IMR-90 (cell line): ENCODE data around the gene MRTFA. TPM values are rescaled to one million over a fixed set of nuclear protein-coding genes. Genes with fewer than 3 reads are reported as not detected.
A peak's percentile ranks its signal among the peaks of the same experiment; 100 is the strongest.

ENCODE experiments used
- ATAC-seq: fragments of 200-7000 bp; cut with Tn5 transposase; 2 replicates; pipeline ENCODE4 v1.9.1; 2020; ENCODE audit warnings: low read depth, mild to moderate bottlenecking, moderate library complexity
- Bru-seq: library from RNA; stranded (reverse); fragments of 400-500 nt; gene quantifications from one replicate; lab custom pipeline; 2021; lab: Mats Ljungman, UMichigan
- BruChase-seq, 2 experiments: library from RNA; stranded (reverse); fragments of 400-500 nt; gene quantifications; one replicate each; lab custom pipeline; 2021; lab: Mats Ljungman, UMichigan
- BruUV-seq: library from RNA; stranded (reverse); fragments of 400-500 nt; replicated peaks from 2 replicates; lab custom pipeline; 2021; lab: Mats Ljungman, UMichigan
- CTCF ChIA-PET: fragments of 300-600 bp; formaldehyde crosslinking; extraction: SDS; loops from one replicate; lab custom pipeline; 2021; ENCODE audit warnings: antibody characterized with exemption; lab: Yijun Ruan, JAX
- POLR2A ChIA-PET: fragments of 300-600 bp; sonication (Branson Sonifier 250); formaldehyde crosslinking; loops from one replicate; lab custom pipeline; 2022; ENCODE audit warnings: antibody characterized with exemption; ENCODE audit not compliant: unreplicated experiment; lab: Charles Lee
- DNase-seq: peaks from one replicate; pipeline ENCODE4 v3.0.0; 2013
- H2AFZ ChIP-seq: replicated peaks from 2 replicates; pipeline ENCODE3; 2013; ENCODE audit warnings: low read length, mild to moderate bottlenecking; ENCODE audit not compliant: poor library complexity
- H2AK5ac ChIP-seq: 2 replicates; pipeline ENCODE4 v1.6.1; 2013; ENCODE audit warnings: low read depth, low read length, inconsistent platforms
- H2AK9ac ChIP-seq: replicated peaks from 2 replicates; pipeline ENCODE3; 2013; ENCODE audit warnings: mild to moderate bottlenecking, low read depth, low read length, moderate library complexity; ENCODE audit not compliant: poor library complexity
- H2BK120ac ChIP-seq: 2 replicates; pipeline ENCODE4 v1.6.1; 2013; ENCODE audit warnings: low read depth, low read length, inconsistent platforms
- H2BK15ac ChIP-seq: 3 replicates; pipeline ENCODE4 v1.6.1; 2013; ENCODE audit warnings: low read depth, low read length, inconsistent platforms
- H2BK20ac ChIP-seq: 2 replicates; pipeline ENCODE4 v1.6.1; 2013; ENCODE audit warnings: low read depth, mild to moderate bottlenecking, inconsistent platforms, low read length, moderate library complexity
- H2BK5ac ChIP-seq: 2 replicates; pipeline ENCODE4 v1.6.1; 2013; ENCODE audit warnings: mild to moderate bottlenecking, low read depth, low read length, inconsistent platforms; ENCODE audit not compliant: poor library complexity, severe bottlenecking
- H3K14ac ChIP-seq: replicated peaks from 2 replicates; pipeline ENCODE4 v1.6.1; 2013; ENCODE audit warnings: low read depth, low read length, inconsistent platforms
- H3K18ac ChIP-seq: 2 replicates; pipeline ENCODE4 v1.6.1; 2013; ENCODE audit warnings: low read depth, low read length, control low read depth
- H3K23ac ChIP-seq: 2 replicates; pipeline ENCODE4 v1.6.1; 2013; ENCODE audit warnings: low read depth, low read length, inconsistent platforms
- H3K27ac ChIP-seq: 2 replicates; pipeline ENCODE4 v1.5.1; 2013; ENCODE audit warnings: mild to moderate bottlenecking, control low read depth, low read length; ENCODE audit not compliant: insufficient read depth
- H3K27me3 ChIP-seq: 2 replicates; pipeline ENCODE4 v1.6.1; 2013; ENCODE audit warnings: low read length; ENCODE audit not compliant: control insufficient read depth, insufficient read depth
- H3K36me3 ChIP-seq: 2 replicates; pipeline ENCODE4 v1.6.1; 2013; ENCODE audit warnings: low read length, mixed read lengths; ENCODE audit not compliant: control insufficient read depth, insufficient read depth
- H3K4ac ChIP-seq: 2 replicates; pipeline ENCODE4 v1.6.1; 2013; ENCODE audit warnings: low read depth, low read length, inconsistent platforms
- H3K4me1 ChIP-seq: 2 replicates; pipeline ENCODE4 v1.6.1; 2013; ENCODE audit warnings: low read length, mixed read lengths; ENCODE audit not compliant: control insufficient read depth, insufficient read depth
- H3K4me2 ChIP-seq: 2 replicates; pipeline ENCODE4 v1.6.1; 2013; ENCODE audit warnings: low read depth, mild to moderate bottlenecking, control low read depth, low read length, moderate library complexity
- H3K4me3 ChIP-seq: 2 replicates; pipeline ENCODE4 v1.5.1; 2013; ENCODE audit warnings: low read depth, mild to moderate bottlenecking, control low read depth, low read length, moderate library complexity; ENCODE audit not compliant: insufficient read depth
- H3K56ac ChIP-seq: 2 replicates; pipeline ENCODE4 v1.6.1; 2013; ENCODE audit warnings: low read length, inconsistent platforms; ENCODE audit not compliant: insufficient read depth; ENCODE audit errors: extremely low read depth
- H3K79me1 ChIP-seq, 2 experiments: 2 replicates each; pipeline ENCODE4 v1.6.1; 2013; ENCODE audit warnings: low read length in 2 of 2, inconsistent platforms in 1 of 2, low read depth in 1 of 2
- H3K9ac ChIP-seq: 2 replicates; pipeline ENCODE4 v1.6.1; 2013; ENCODE audit warnings: low read depth, low read length, control low read depth
- H3K9me1 ChIP-seq: 2 replicates; pipeline ENCODE4 v1.6.1; 2013; ENCODE audit warnings: low read length, inconsistent platforms; ENCODE audit not compliant: insufficient read depth
- H3K9me3 ChIP-seq: 2 replicates; pipeline ENCODE4 v1.6.1; 2013; ENCODE audit warnings: low read length; ENCODE audit not compliant: control insufficient read depth, insufficient read depth
- H4K20me1 ChIP-seq: 2 replicates; pipeline ENCODE4 v1.6.1; 2013; ENCODE audit warnings: low read length, inconsistent platforms; ENCODE audit not compliant: insufficient read depth
- H4K5ac ChIP-seq: 2 replicates; pipeline ENCODE4 v1.6.1; 2013; ENCODE audit warnings: mild to moderate bottlenecking, low read depth, low read length, control low read depth
- H4K8ac ChIP-seq, 2 experiments: 2 replicates each; pipeline ENCODE4 v1.6.1; 2013; ENCODE audit warnings: low read depth in 2 of 2, low read length in 2 of 2, control low read depth in 1 of 2, inconsistent platforms in 1 of 2
- H4K91ac ChIP-seq: 2 replicates; pipeline ENCODE4 v1.6.1; 2013; ENCODE audit warnings: low read depth, low read length, inconsistent platforms; ENCODE audit not compliant: insufficient read depth
- BHLHE40 ChIP-seq: fragments of 150-350 bp; IDR thresholded peaks from 2 replicates; pipeline ENCODE4 v1.6.1; 2016; ENCODE audit warnings: mild to moderate bottlenecking, low read depth, low read length
- CEBPB ChIP-seq: IDR thresholded peaks from 2 replicates; pipeline ENCODE4 v1.6.1; 2012; ENCODE audit warnings: low read depth, low read length, improper control_type of control experiment
- CHD1 ChIP-seq: IDR thresholded peaks from 2 replicates; pipeline ENCODE4 v1.6.1; 2012; ENCODE audit warnings: low read depth, low read length, improper control_type of control experiment
- FOS ChIP-seq: fragments of 150-350 bp; IDR thresholded peaks from 2 replicates; pipeline ENCODE4 v1.6.1; 2016; ENCODE audit warnings: low read depth, low read length
- POLR2A ChIP-seq: IDR thresholded peaks from 2 replicates; pipeline ENCODE4 v1.6.1; 2012; ENCODE audit warnings: mild to moderate bottlenecking, low read depth, low read length
- RAD21 ChIP-seq: IDR thresholded peaks from 2 replicates; pipeline ENCODE4 v1.6.1; 2012; ENCODE audit warnings: low read length, improper control_type of control experiment
- RFX5 ChIP-seq: IDR thresholded peaks from 2 replicates; pipeline ENCODE4 v1.8.0; 2012; ENCODE audit warnings: low read depth, mild to moderate bottlenecking, low read length, moderate library complexity
- SMC3 ChIP-seq: fragments of 150-350 bp; IDR thresholded peaks from 2 replicates; pipeline ENCODE4 v1.6.1; 2016; ENCODE audit warnings: low read depth, mild to moderate bottlenecking, antibody characterized with exemption, low read length, moderate library complexity
- WGBS, 2 experiments: methylation state at CpG; one replicate each; pipeline versions ENCODE4 v1.1.5 to v1.1.7; 2013; ENCODE audit warnings: missing lambda C conversion rate in 2 of 2; ENCODE audit not compliant: insufficient read length in 1 of 2; ENCODE audit errors: extremely low coverage in 2 of 2; 5-methylcytosine and 5-hydroxymethylcytosine counted together
- dilution Hi-C: fragments of 300-500 bp; cut with HindIII; formaldehyde crosslinking; loops from one replicate; pipeline ENCODE4 v1.14.3; 2018; ENCODE audit warnings: low sequenced_read_pairs; ENCODE audit not compliant: unreplicated experiment
- in situ Hi-C: fragments of 300-500 bp; cut with MboI; formaldehyde crosslinking; loops from 3 replicates; pipeline ENCODE4 v1.14.3; 2019; ENCODE audit warnings: low sequenced_read_pairs, inconsistent platforms, mixed read lengths
- intact Hi-C: fragments of 100-400 bp; cut with micrococcal nuclease; formaldehyde crosslinking; loops from 2 replicates; pipeline ENCODE4 v1.10.0; 2022
- long read RNA-seq: library from polyadenylated mRNA; unstranded; transcript quantifications from one replicate; pipeline ENCODE4 v2.0.0, GENCODE V29; 2021; ENCODE audit not compliant: unreplicated experiment
- polyA plus RNA-seq, 3 experiments: library from polyadenylated mRNA; depleted of rRNA; stranded (reverse); fragments of >200 nt; gene quantifications; 2 replicates each; pipeline ENCODE4 v1.2.3, GENCODE V29; 2012; ENCODE audit warnings: low replicate concordance in 1 of 3
- total RNA-seq: library from RNA; depleted of rRNA; stranded (reverse); fragments of >200 nt; gene quantifications from 2 replicates; pipeline ENCODE4 v1.2.3, GENCODE V29; 2012; rRNA removed
- TF ChIP-seq, protein P1 (sequence below): conservative IDR thresholded peaks from 2 replicates; pipeline ENCODE4 v1.5.1; 2012; ENCODE audit warnings: mild to moderate bottlenecking, low read depth, low read length, improper control_type of control experiment
- TF ChIP-seq, protein P2 (sequence below): fragments of 150-350 bp; IDR thresholded peaks from 2 replicates; pipeline ENCODE4 v1.6.1; 2017; ENCODE audit warnings: mild to moderate bottlenecking, antibody characterized with exemption, low read length, low read depth
- TF ChIP-seq, protein P3 (sequence below): fragments of 150-350 bp; IDR thresholded peaks from 2 replicates; pipeline ENCODE4 v1.6.1; 2016; ENCODE audit warnings: low read depth, mild to moderate bottlenecking, low read length, moderate library complexity, borderline replicate concordance

Gene MRTFA
- total RNA-seq: 12.5 and 15.3 TPM in 2 replicates
- 17.1 and 17.2 TPM in 2 replicates for polyA plus RNA-seq (2012; rRNA removed)
- polyA plus RNA-seq (2012; cell fraction: cytosol; rRNA removed): 27.6 and 38.8 TPM in 2 replicates
- 38.3 and 56.9 TPM in 2 replicates for polyA plus RNA-seq (2012; cell fraction: nucleus; rRNA removed; ENCODE audit: low replicate concordance)
- percentile 95 among the genes with signal in this experiment for Bru-seq, nascent RNA
- percentile 97 among the genes with signal in this experiment for BruChase-seq, experiment 1, labeled RNA remaining after a 6-hour chase
- BruChase-seq, experiment 2, labeled RNA remaining after a 2-hour chase: percentile 91 among the genes with signal in this experiment
- long read RNA-seq, partial matches to known transcripts: 14 of 31 reads
- long read RNA-seq, other reads (novel, unspliced or antisense): 17 of 31 reads

DNA sequence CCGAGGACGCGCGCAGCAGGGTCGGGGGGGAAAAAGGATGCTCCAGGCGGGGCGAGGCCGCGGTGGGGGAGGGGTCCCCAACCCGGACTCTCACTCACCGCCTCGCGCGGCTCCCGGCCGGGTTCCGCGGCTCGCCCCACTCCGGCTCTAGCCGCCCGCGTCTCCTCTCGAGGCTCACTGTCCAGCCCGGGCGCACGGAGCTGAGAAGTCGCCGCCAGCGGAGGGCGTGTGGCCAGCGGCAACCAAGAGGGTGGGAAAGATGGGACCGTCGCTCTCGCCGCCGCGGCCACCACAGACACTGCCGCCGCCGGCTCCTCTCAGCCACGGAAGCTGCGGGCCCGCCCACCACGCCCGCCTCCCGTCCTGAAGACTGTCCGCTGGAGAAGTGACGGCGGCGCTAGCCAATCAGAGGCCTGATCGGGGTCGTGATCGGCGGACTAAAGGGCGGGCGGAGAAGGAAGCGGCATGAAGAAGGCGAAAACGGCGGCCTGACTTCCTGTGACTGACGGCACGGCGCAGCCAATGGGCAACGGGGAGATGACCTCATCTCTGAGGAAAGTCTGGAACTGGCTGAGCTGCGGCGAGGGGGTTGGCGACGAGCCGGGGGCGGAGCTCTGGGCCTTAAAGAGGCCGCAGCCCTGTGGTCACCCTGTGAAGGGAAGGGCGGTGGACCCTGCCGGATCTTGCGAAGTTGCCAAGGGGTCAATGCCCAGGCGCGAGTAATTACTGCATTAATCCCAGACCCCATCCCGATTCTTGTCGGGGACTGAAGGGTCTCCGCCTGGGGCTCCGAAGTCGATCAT is at the start of gene MRTFA:
TSS of gene MRTFA (minus strand) at position 340 of the 803 bp plus-strand sequence.
- CTCF ChIA-PET: interaction anchor here (2.3 kb wide), 1 partner anchor 112 kb away, joined by 17 read pairs; no protein-coding TSS in a partner anchor
- TF ChIP-seq RFX5 (no peak), SMC3 (no peak), POLR2A (peak; percentile 96), CEBPB (no peak), FOS (peak; percentile 44; the same call in 1 of the 2 replicates), CHD1 (0 out of 2 replicates have a peak, but pooled peaks have one; percentile 64), BHLHE40 (0 out of 2 replicates have a peak, but pooled peaks have one; percentile 4), RAD21 (no peak)
- TF ChIP-seq, protein P1, sequence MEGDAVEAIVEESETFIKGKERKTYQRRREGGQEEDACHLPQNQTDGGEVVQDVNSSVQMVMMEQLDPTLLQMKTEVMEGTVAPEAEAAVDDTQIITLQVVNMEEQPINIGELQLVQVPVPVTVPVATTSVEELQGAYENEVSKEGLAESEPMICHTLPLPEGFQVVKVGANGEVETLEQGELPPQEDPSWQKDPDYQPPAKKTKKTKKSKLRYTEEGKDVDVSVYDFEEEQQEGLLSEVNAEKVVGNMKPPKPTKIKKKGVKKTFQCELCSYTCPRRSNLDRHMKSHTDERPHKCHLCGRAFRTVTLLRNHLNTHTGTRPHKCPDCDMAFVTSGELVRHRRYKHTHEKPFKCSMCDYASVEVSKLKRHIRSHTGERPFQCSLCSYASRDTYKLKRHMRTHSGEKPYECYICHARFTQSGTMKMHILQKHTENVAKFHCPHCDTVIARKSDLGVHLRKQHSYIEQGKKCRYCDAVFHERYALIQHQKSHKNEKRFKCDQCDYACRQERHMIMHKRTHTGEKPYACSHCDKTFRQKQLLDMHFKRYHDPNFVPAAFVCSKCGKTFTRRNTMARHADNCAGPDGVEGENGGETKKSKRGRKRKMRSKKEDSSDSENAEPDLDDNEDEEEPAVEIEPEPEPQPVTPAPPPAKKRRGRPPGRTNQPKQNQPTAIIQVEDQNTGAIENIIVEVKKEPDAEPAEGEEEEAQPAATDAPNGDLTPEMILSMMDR: no peak
- TF ChIP-seq, protein P2, sequence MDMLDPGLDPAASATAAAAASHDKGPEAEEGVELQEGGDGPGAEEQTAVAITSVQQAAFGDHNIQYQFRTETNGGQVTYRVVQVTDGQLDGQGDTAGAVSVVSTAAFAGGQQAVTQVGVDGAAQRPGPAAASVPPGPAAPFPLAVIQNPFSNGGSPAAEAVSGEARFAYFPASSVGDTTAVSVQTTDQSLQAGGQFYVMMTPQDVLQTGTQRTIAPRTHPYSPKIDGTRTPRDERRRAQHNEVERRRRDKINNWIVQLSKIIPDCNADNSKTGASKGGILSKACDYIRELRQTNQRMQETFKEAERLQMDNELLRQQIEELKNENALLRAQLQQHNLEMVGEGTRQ: peak; percentile 36; the same call in 1 of the 2 replicates
- TF ChIP-seq, protein P3, sequence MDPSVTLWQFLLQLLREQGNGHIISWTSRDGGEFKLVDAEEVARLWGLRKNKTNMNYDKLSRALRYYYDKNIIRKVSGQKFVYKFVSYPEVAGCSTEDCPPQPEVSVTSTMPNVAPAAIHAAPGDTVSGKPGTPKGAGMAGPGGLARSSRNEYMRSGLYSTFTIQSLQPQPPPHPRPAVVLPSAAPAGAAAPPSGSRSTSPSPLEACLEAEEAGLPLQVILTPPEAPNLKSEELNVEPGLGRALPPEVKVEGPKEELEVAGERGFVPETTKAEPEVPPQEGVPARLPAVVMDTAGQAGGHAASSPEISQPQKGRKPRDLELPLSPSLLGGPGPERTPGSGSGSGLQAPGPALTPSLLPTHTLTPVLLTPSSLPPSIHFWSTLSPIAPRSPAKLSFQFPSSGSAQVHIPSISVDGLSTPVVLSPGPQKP: no peak

More for the DNA sequence above, at the start of gene MRTFA:
- Histone ChIP-seq H3K4me3 (peak within 1 kb of the TSS; percentile 69), H2BK120ac (peak within 1 kb of the TSS; percentile 79), H2BK20ac (peak within 1 kb of the TSS; percentile 52), H3K4ac (peak within 1 kb of the TSS; percentile 96), H4K91ac (peak within 1 kb of the TSS; percentile 90), H4K5ac (peak within 1 kb of the TSS; percentile 90), H2BK15ac (peak within 1 kb of the TSS; percentile 54), H3K9me1 (peaks cover 15% of the 10 kb centered on the region), H3K18ac (peak within 1 kb of the TSS; percentile 52), H3K4me2 (peak within 1 kb of the TSS; percentile 88), H3K4me1 (peaks cover 9% of the 10 kb centered on the region), H3K27ac (peak within 1 kb of the TSS; percentile 86), H3K23ac (peak within 1 kb of the TSS; percentile 90), H3K36me3 (no peaks in the 10 kb centered on the region), H3K9me3 (no peaks in the 10 kb centered on the region), H4K20me1 (peaks cover 41% of the 10 kb centered on the region), H4K8ac (peak within 1 kb of the TSS; percentile 90 to 98), H3K56ac (peak within 1 kb of the TSS; percentile 91), H3K14ac (peak within 1 kb of the TSS; percentile 94), H2BK5ac (peak within 1 kb of the TSS; percentile 81), H2AK9ac (peak within 1 kb of the TSS; percentile 92), H2AFZ (peak within 1 kb of the TSS; percentile 88), H2AK5ac (peak within 1 kb of the TSS; percentile 85), H3K79me1 (peaks cover 7 to 49% of the 10 kb centered on the region in 2 experiments), H3K27me3 (no peaks in the 10 kb centered on the region), H3K9ac (peak within 1 kb of the TSS; percentile 83)
- POLR2A ChIA-PET: interaction anchor here (0.5 kb wide), 1 partner anchor 10 kb away, joined by 3 read pairs; no protein-coding TSS in a partner anchor
- DNase-seq (peak; percentile 100), ATAC-seq (peak; percentile 94)
- intact Hi-C loops: loop anchor here (1.0 to 5.0 kb wide), 5 partner anchors 39 to 200 kb away; no protein-coding TSS in a partner anchor
- no TSS peak for BruUV-seq
- in situ Hi-C loops: no loop called here
- dilution Hi-C loops: no loop called here
- WGBS, 2 experiments: 1% methylated on average over 24 of the region's 82 CpGs; no CpG with 5 or more reads in 1 of the 2 experiments
